Thyroid gland (tissue), 4 donors: ENCODE measurements around the gene EHMT1. TPM values are rescaled to one million over a fixed set of nuclear protein-coding genes. Genes with fewer than 3 reads are reported as not detected.
A peak's percentile ranks its signal among the peaks of the same experiment; 100 is the strongest.

Experiments
- DNase-seq, 2 donors: peaks; one replicate each; pipeline ENCODE4 v3.0.0-alpha.2; 2019
- H3K27ac ChIP-seq, 3 donors: fragments of 200-600 bp; sonication (generic); 1 replicate in 2 of 3; 2 replicates in 1 of 3; pipeline ENCODE4 v1.5.1; 2016 to 2019; ENCODE audit warnings: mild to moderate bottlenecking in 1 of 3, moderate library complexity in 1 of 3
- H3K27me3 ChIP-seq: fragments of 200-600 bp; sonication (generic); one replicate; pipeline ENCODE4 v1.5.1; 2019
- H3K36me3 ChIP-seq, 2 donors: fragments of 200-600 bp; sonication (generic); one replicate each; pipeline ENCODE4 v1.5.1; 2016 to 2019
- H3K4me1 ChIP-seq, 2 donors: fragments of 200-600 bp; sonication (generic); one replicate each; pipeline ENCODE4 v1.5.1; 2017 to 2019
- H3K4me3 ChIP-seq, 3 donors: fragments of 200-600 bp; sonication (generic); replicated peaks in 1 of 3; 1 replicate in 2 of 3; 2 replicates in 1 of 3; pipeline ENCODE4 v1.5.1; 2016; ENCODE audit warnings: mild to moderate bottlenecking in 1 of 3
- H3K9me3 ChIP-seq: fragments of 200-600 bp; sonication (generic); one replicate; pipeline ENCODE4 v1.5.1; 2017
- POLR2A ChIP-seq, 2 donors: fragments of 450-650 bp; IDR thresholded peaks; one replicate each; pipeline ENCODE4 v1.6.1; 2017; ENCODE audit warnings: antibody characterized with exemption in 2 of 2, mild to moderate bottlenecking in 2 of 2, moderate library complexity in 1 of 2
- WGBS, 2 donors: methylation state at CpG; one replicate each; pipeline ENCODE4 v1.1.5; 2017; 5-methylcytosine and 5-hydroxymethylcytosine counted together
- intact Hi-C: fragments of 100-400 bp; cut with DNase I; formaldehyde crosslinking; loops from one replicate; pipeline ENCODE4 v1.15.1; 2023
- total RNA-seq, 4 donors: library from RNA; depleted of rRNA; stranded (reverse); fragments of >200 nt; gene quantifications; one replicate each; pipeline ENCODE4 v1.2.3, GENCODE V29; 2016
- TF ChIP-seq, protein P1 (sequence below), 6 experiments: fragments of 200-600 bp in 3 of 6; fragments of 450-650 bp in 3 of 6; sonication (generic) in 3 of 6; IDR thresholded peaks; one replicate each; pipeline ENCODE4 v1.5.1; 2016 to 2019; ENCODE audit warnings: antibody characterized with exemption in 6 of 6, mild to moderate bottlenecking in 2 of 6, inconsistent platforms in 1 of 6, moderate library complexity in 1 of 6

The EHMT1 gene
- total RNA-seq, 4 donors from 2014 or later: 56.8 to 99.5 (median 94.4) TPM

DNA sequence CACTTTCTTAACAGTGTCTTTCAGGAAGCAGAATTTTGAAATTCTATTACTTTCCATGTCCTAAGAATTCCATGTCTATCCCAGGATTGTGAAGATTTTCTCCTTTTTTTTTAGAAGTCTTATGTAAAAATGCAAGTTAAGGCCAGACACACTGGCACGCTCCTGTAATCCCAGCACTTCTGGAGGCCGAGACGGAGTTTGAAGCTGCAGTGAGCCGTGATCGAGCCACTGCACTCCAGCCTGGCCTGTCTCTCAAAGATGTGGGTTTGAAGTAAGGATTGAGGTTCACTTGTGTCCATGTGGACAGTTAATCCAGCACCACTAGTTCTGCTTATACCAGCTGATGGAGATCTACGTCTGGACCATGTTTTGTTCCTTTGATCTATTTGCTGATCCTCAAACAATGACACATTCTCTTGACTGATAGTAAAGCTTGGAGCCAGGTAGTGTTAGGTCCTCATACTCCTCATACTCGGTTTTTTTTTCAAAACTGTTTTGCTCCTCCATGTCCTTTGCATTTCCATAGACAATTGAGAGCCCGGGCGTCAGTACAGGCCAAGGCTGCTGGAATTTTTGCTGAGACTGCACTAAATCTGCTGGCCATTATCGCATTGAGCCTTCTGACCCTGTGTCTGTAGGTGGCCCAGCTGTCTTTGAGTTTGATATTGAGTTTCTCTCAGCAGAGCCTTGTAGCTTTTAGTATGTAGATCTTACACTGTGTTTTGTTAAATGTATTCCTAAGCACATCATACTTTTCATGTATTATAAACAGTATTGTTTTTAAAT, 205.4 kb downstream of the EHMT1 start:
- H3K27ac ChIP-seq: no peak overlapping the region
- H3K36me3 ChIP-seq: peaks cover 12 to 14% of the 10 kb centered on the region in 2 donors
- TF ChIP-seq, protein P1, sequence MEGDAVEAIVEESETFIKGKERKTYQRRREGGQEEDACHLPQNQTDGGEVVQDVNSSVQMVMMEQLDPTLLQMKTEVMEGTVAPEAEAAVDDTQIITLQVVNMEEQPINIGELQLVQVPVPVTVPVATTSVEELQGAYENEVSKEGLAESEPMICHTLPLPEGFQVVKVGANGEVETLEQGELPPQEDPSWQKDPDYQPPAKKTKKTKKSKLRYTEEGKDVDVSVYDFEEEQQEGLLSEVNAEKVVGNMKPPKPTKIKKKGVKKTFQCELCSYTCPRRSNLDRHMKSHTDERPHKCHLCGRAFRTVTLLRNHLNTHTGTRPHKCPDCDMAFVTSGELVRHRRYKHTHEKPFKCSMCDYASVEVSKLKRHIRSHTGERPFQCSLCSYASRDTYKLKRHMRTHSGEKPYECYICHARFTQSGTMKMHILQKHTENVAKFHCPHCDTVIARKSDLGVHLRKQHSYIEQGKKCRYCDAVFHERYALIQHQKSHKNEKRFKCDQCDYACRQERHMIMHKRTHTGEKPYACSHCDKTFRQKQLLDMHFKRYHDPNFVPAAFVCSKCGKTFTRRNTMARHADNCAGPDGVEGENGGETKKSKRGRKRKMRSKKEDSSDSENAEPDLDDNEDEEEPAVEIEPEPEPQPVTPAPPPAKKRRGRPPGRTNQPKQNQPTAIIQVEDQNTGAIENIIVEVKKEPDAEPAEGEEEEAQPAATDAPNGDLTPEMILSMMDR (IDR thresholded peaks at IDR 0.05): no peak
- TF ChIP-seq POLR2A (IDR thresholded peaks at IDR 0.05): no peak
- DNase-seq: no peak
- no peaks in the 10 kb centered on the region for H3K9me3 ChIP-seq
- WGBS, 2 donors: 97% methylated on average over 10 of the region's 10 CpGs
- no peaks in the 10 kb centered on the region for H3K27me3 ChIP-seq
- intact Hi-C loops: no loop called here
- H3K4me1 ChIP-seq: no peaks in the 10 kb centered on the region
- no peak overlapping the region for H3K4me3 ChIP-seq

DNA sequence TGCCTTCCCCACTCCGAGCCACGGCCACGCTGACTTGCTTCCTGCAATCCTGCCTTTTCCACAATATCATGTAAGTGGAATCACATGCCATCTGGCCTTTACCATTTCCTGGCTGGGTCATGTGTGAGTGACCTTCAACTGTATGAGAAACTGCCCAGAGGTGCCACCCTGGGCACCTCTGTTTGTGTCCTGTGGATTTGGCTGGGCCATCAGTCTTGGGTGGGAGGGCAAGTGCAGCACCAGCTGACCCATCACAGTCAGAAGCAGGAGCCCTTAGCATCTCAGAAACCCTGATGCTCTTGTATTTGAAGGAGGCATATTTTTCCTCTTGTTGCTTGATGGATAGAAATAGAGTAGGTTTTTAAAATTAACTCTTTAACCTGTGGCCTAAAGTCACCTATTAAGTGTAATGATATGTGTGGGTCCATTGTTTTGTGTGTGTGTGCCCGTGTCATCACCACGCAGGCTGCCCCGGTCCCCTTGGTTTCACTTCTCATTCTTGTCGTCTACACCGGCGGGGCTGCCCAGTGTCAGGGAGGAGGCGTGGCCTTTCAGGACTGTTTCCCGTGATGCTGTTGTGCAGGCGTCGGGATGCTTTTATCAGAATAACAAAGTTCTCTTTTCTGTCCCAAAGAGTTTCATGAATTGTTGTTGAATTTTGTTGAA, 206.7 kb downstream of the EHMT1 start:
- Histone ChIP-seq H3K27me3 (no peaks in the 10 kb centered on the region), H3K9me3 (no peaks in the 10 kb centered on the region), H3K36me3 (peaks cover 5 to 10% of the 10 kb centered on the region in 2 donors), H3K27ac (no peak overlapping the region), H3K4me1 (no peaks in the 10 kb centered on the region), H3K4me3 (no peak overlapping the region)
- TF ChIP-seq POLR2A (IDR thresholded peaks at IDR 0.05): no peak
- no peak for DNase-seq
- 94 to 98% methylated on average over 13 of the region's 13 CpGs for WGBS, 2 donors
- intact Hi-C loops: no loop called here

DNA sequence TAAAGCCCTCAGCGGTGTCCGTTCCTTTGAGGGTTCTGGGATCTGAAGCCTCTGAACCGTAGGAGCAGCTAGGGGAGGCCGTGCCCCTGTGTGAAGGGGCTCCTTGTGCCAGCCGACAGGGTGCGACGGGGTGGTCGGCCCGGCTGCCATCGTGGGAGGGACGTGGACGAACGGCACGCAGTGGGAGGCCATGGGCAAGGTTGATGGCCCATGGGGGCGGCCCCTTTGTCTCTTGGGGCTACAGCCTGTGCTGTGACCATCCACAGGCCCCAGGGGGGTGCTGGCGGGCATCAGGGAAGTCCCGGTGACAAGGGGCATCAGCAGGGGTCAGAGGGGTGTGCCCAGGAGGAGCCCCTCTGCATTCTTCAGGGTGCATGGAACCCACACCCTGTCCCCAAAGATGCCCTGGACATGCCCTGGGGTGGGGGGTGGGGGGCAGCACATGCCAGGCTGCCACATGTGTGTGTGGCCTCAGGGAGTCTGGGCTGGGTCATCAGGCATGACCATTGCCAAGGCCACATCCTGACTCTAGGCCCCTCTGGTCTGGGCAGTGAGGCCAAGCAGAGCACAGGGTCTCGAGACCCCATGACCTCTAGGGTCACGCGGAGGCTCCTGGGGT, 209.2 kb downstream of the EHMT1 start:
- H3K36me3 ChIP-seq: peaks cover 5 to 10% of the 10 kb centered on the region in 2 donors
- DNase-seq: no peak

DNA sequence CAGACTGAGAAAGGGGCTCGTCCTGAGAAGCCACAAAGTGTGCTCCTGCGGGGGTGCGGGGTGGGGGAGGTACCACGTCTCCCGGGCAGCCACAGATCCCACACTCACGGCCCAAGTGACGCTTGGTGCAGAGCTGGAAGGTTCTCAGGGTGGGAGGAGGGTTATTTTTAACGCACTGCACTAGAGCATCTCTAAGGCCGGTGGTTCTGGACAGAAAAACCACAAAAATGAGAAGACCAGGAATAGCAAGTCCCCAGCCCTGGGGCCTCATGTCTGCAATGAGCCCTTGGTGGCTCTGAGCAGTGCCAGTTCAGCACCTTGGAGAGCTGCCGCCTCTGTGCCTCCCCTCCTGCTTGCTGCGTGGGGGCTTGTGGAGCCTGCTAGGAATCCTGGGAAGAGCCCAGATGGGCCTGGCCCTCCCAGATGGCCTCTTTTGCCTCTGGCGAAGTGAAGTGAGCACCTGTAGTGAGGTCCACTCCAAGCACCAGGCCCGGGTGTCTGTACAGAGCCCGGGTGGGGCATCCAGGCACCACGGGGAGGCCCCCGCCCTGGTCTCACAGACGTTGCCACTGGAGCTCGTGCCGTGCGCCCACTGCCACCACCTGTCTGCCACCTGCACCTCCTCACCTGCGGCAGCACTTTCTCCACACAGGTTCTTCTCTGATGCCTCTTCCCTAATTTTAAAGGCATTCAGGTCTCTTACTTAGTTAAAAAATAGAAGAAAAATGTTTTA, 209.9 kb downstream of the EHMT1 start:
- H3K27ac ChIP-seq: no peak overlapping the region
- intact Hi-C loops: no loop called here
- peaks cover 11 to 17% of the 10 kb centered on the region in 2 donors for H3K36me3 ChIP-seq
- WGBS, 2 donors: 86 to 90% methylated on average over 20 to 21 of the region's 21 CpGs
- H3K4me1 ChIP-seq: no peaks in the 10 kb centered on the region
- TF ChIP-seq POLR2A (IDR thresholded peaks at IDR 0.05): no peak
- TF ChIP-seq, protein P1 (IDR thresholded peaks at IDR 0.05): no peak
- peak in 1 of 2 donors; percentile 19 for DNase-seq
- no peaks in the 10 kb centered on the region for H3K9me3 ChIP-seq
- no peak overlapping the region for H3K4me3 ChIP-seq
- H3K27me3 ChIP-seq: no peaks in the 10 kb centered on the region

More for the DNA sequence above, 209.2 kb downstream of the EHMT1 start:
- 93 to 96% methylated on average over 19 to 20 of the region's 20 CpGs for WGBS, 2 donors
- no peaks in the 10 kb centered on the region for H3K4me1 ChIP-seq
- H3K4me3 ChIP-seq: no peak overlapping the region
- H3K9me3 ChIP-seq: no peaks in the 10 kb centered on the region
- H3K27me3 ChIP-seq: no peaks in the 10 kb centered on the region
- intact Hi-C loops: no loop called here
- no peak overlapping the region for H3K27ac ChIP-seq
- TF ChIP-seq, protein P1 (IDR thresholded peaks at IDR 0.05): no peak
- TF ChIP-seq POLR2A (IDR thresholded peaks at IDR 0.05): no peak

DNA sequence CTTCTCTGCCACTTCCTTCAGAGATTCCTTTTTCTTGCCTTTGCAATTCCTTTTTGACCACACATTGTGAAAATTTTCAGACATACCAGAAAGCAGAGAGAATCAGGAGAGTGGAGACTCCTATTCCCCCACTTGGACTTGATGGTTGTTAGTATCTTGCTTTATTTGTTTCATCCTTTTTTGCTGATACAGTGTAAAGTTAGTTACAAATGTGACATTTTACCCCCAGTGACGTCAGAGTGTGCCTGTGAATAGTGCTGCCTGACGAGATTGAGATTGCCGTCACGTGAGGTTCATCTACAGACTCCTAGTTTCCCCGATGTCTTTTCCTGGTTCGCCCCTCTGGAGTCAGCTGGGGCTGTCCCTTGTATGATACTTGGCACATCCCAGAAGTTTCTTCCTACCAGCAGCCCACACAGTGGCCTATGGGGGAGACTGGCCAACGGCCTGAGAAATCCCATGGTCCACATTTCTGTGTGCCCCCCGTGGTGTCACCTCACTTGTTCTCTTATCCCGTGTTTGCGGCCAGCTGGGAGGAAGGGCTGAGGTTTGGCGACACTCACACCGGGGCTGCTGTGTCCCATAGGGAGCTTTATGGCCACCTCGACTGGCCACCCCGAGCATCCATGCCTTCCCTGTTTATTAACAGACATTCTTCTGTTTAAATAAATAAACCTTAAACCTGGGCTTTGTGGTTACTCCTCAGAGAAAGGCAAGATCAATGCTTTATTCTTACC, 210.6 kb downstream of the EHMT1 start:
- TF ChIP-seq, protein P1 (IDR thresholded peaks at IDR 0.05): no peak
- TF ChIP-seq POLR2A (IDR thresholded peaks at IDR 0.05): no peak

More for the DNA sequence above, 210.6 kb downstream of the EHMT1 start:
- intact Hi-C loops: no loop called here
- no peak for DNase-seq
- H3K4me3 ChIP-seq: no peak overlapping the region
- WGBS, 2 donors: 94 to 96% methylated on average over 14 of the region's 14 CpGs
- H3K4me1 ChIP-seq: no peaks in the 10 kb centered on the region
- no peaks in the 10 kb centered on the region for H3K9me3 ChIP-seq
- peaks cover 18 to 23% of the 10 kb centered on the region in 2 donors for H3K36me3 ChIP-seq
- H3K27ac ChIP-seq: no peak overlapping the region
- no peaks in the 10 kb centered on the region for H3K27me3 ChIP-seq
